HepG2 (cell line): ENCODE results near the gene HES6. TPM values are rescaled to one million over a fixed set of nuclear protein-coding genes. Genes with fewer than 3 reads are reported as not detected.

ENCODE experiments used
- BCL6 ChIP-seq: IDR thresholded peaks from 2 replicates; pipeline ENCODE4 v1.6.1; 2016; ENCODE audit warnings: missing genetic modification reagents, missing compliant biosample characterization
- ETV5 ChIP-seq: IDR thresholded peaks from 2 replicates; pipeline ENCODE4 v1.6.1; 2018; ENCODE audit warnings: missing biosample characterization, missing genetic modification reagents, inconsistent platforms, borderline replicate concordance
- HNF1B ChIP-seq: sonication (generic); formaldehyde crosslinking; IDR thresholded peaks from 2 replicates; pipeline ENCODE4 v1.5.1; 2020; ENCODE audit warnings: mild to moderate bottlenecking, moderate library complexity, missing genetic modification reagents
- IKZF4 ChIP-seq: sonication (generic); formaldehyde crosslinking; IDR thresholded peaks from 2 replicates; pipeline ENCODE4 v1.5.1; 2020; ENCODE audit warnings: borderline replicate concordance, mild to moderate bottlenecking, low read depth, missing genetic modification reagents; ENCODE audit errors: not compliant biosample characterization
- KDM3A ChIP-seq: IDR thresholded peaks from 2 replicates; pipeline ENCODE4 v1.6.1; 2018; ENCODE audit warnings: low read depth, missing compliant biosample characterization
- MBD4 ChIP-seq: IDR thresholded peaks from 2 replicates; pipeline ENCODE4 v1.6.1; 2012; ENCODE audit warnings: low read length, inconsistent platforms, borderline replicate concordance
- NFAT5 ChIP-seq: sonication (generic); formaldehyde crosslinking; IDR thresholded peaks from 2 replicates; pipeline ENCODE4 v1.4.0; 2020; ENCODE audit warnings: missing genetic modification reagents
- RBM39 ChIP-seq: fragments of 200-400 bp; formaldehyde crosslinking; IDR thresholded peaks from one replicate; pipeline ENCODE4 v1.6.1; 2018; ENCODE audit warnings: antibody characterized with exemption, mild to moderate bottlenecking, low read depth, low read length; ENCODE audit not compliant: poor library complexity, severe bottlenecking
- ZBTB33 ChIP-seq: sonication (generic); formaldehyde crosslinking; IDR thresholded peaks from 2 replicates; pipeline ENCODE4 v1.4.0; 2020; ENCODE audit warnings: missing genetic modification reagents
- ZNF225 ChIP-seq: sonication (generic); formaldehyde crosslinking; IDR thresholded peaks from 2 replicates; pipeline ENCODE4 v1.4.0; 2020; ENCODE audit warnings: mild to moderate bottlenecking, missing genetic modification reagents
- ZNF484 ChIP-seq: sonication (generic); formaldehyde crosslinking; IDR thresholded peaks from 2 replicates; pipeline ENCODE4 v1.5.1; 2020; ENCODE audit warnings: mild to moderate bottlenecking, low read depth, missing genetic modification reagents, borderline replicate concordance
- ZNF512B ChIP-seq: sonication (generic); formaldehyde crosslinking; IDR thresholded peaks from 2 replicates; pipeline ENCODE4 v1.5.1; 2020; ENCODE audit warnings: missing genetic modification reagents, mild to moderate bottlenecking, borderline replicate concordance
- ZNF644 ChIP-seq: IDR thresholded peaks from 2 replicates; pipeline ENCODE4 v1.6.1; 2016; ENCODE audit warnings: low read depth
- polyA plus RNA-seq, 8 experiments: library from polyadenylated mRNA; depleted of rRNA in 3 of 8; stranded (reverse) in 7 of 8; unstranded in 1 of 8; fragments of >200 nt; fragmentation: Illumina TruSeq in 4 of 8; extraction: Trizol in 4 of 8; gene quantifications; 2 replicates each; pipeline versions ENCODE4 v1.2.1 to v1.2.3, GENCODE V29; 2011 to 2016; ENCODE audit warnings: low read depth in 4 of 8, missing spikeins in 1 of 8, mixed read lengths in 1 of 8; ENCODE audit not compliant: insufficient read depth in 1 of 8
- total RNA-seq, 5 experiments: library from RNA; depleted of rRNA; stranded (reverse); fragments of >200 nt; fragmentation: Illumina TruSeq; extraction: Trizol; gene quantifications; 2 replicates each; pipeline ENCODE4 v1.2.3, GENCODE V29; 2016; ENCODE audit warnings: low read depth in 1 of 5

HES6 gene
- total and polyA plus RNA-seq, 2 of the 13 experiments (the other 11 are each of a cell fraction or from before 2014, with no cell fraction given), result 19.5 to 82.8 TPM

GRCh38 chr2:238288650-238289573, 49.1 kb upstream of the HES6 start (continued):
- TF ChIP-seq ZNF512B (CRISPR knock-in tag) (no peak), MBD4 (no peak), BCL6 (CRISPR knock-in tag) (peak; percentile 67), ZNF484 (CRISPR knock-in tag) (no peak; the same call in 1 of the 2 replicates), RBM39 (peak; percentile 66), IKZF4 (CRISPR knock-in tag) (peak; percentile 9), ZBTB33 (CRISPR knock-in tag) (peak; percentile 66; the same call in 1 of the 2 replicates), HNF1B (CRISPR knock-in tag) (peak; percentile 70), ZNF644 (CRISPR knock-in tag) (no peak), KDM3A (0 out of 2 replicates have a peak, but pooled peaks have one; percentile 35), NFAT5 (CRISPR knock-in tag) (no peak; the same call in 1 of the 2 replicates), ZNF225 (CRISPR knock-in tag) (no peak), ETV5 (peak; percentile 98)
